Neutrophil (primary cell): ENCODE data around the gene MSANTD4.

Experiments
- H3K27ac ChIP-seq: fragments of 200-600 bp; sonication (generic); 2 replicates; pipeline ENCODE4 v1.5.1; 2016; ENCODE audit warnings: mild to moderate bottlenecking, moderate library complexity
- H3K27me3 ChIP-seq: fragments of 200-600 bp; sonication (generic); 2 replicates; pipeline ENCODE4 v1.6.0; 2016; ENCODE audit warnings: mild to moderate bottlenecking
- H3K36me3 ChIP-seq: fragments of 200-600 bp; sonication (generic); 2 replicates; pipeline ENCODE4 v1.5.1; 2017
- H3K4me1 ChIP-seq, 2 experiments: fragments of 200-600 bp in 1 of 2; sonication (generic) in 1 of 2; 1 replicate in 1 of 2; 2 replicates in 1 of 2; pipeline versions ENCODE4 v1.5.1 to v1.6.1; 2013 to 2016; ENCODE audit warnings: low read depth in 1 of 2, low read length in 1 of 2, mild to moderate bottlenecking in 1 of 2, moderate library complexity in 1 of 2; ENCODE audit not compliant: control insufficient read depth in 1 of 2, insufficient read depth in 1 of 2
- H3K4me3 ChIP-seq, 2 experiments: fragments of 200-600 bp in 1 of 2; sonication (generic) in 1 of 2; 1 replicate in 1 of 2; 2 replicates in 1 of 2; pipeline ENCODE4 v1.5.1; 2013 to 2016; ENCODE audit warnings: low read depth in 1 of 2, low read length in 1 of 2, mild to moderate bottlenecking in 1 of 2, moderate library complexity in 1 of 2
- H3K9me3 ChIP-seq: fragments of 200-600 bp; sonication (generic); 2 replicates; pipeline ENCODE4 v1.5.1; 2016
- CTCF ChIP-seq: fragments of 200-600 bp; sonication (generic); IDR thresholded peaks from 2 replicates; pipeline ENCODE4 v1.5.1; 2016; ENCODE audit warnings: antibody characterized with exemption

MSANTD4 gene

GRCh38 chr11:106032861-106033260 is 10.8 kb upstream of the MSANTD4 start:
- no peak overlapping the region for H3K4me3 ChIP-seq
- H3K9me3 ChIP-seq = no peaks in the 10 kb centered on the region
- no peak overlapping the region for H3K27ac ChIP-seq
- no peaks in the 10 kb centered on the region for H3K4me1 ChIP-seq
- no peaks in the 10 kb centered on the region for H3K36me3 ChIP-seq
- TF ChIP-seq CTCF = no peak
- peaks cover 7% of the 10 kb centered on the region for H3K27me3 ChIP-seq

- H3K27ac ChIP-seq = no peak overlapping the region
- no peak for TF ChIP-seq CTCF
- no peaks in the 10 kb centered on the region for H3K4me1 ChIP-seq
Observed at GRCh38 chr11:106031936-106032335, 9.9 kb upstream of the MSANTD4 start.

GRCh38 chr11:106031202-106031810 is 9.3 kb upstream of the MSANTD4 start:
- Histone ChIP-seq H3K36me3 (no peaks in the 10 kb centered on the region), H3K9me3 (no peaks in the 10 kb centered on the region), H3K27ac (no peak overlapping the region), H3K4me1 (no peaks in the 10 kb centered on the region), H3K4me3 (no peak overlapping the region), H3K27me3 (peaks cover 7% of the 10 kb centered on the region)
- no peak for TF ChIP-seq CTCF

More at GRCh38 chr11:106031936-106032335, 9.9 kb upstream of the MSANTD4 start:
- Histone ChIP-seq H3K36me3 (no peaks in the 10 kb centered on the region), H3K27me3 (peaks cover 7% of the 10 kb centered on the region), H3K4me3 (no peak overlapping the region), H3K9me3 (no peaks in the 10 kb centered on the region)

GRCh38 chr11:106030609-106031008 is 8.6 kb upstream of the MSANTD4 start:
- H3K27ac ChIP-seq = no peak overlapping the region
- peaks cover 7% of the 10 kb centered on the region for H3K27me3 ChIP-seq
- H3K4me3 ChIP-seq = no peak overlapping the region
- no peaks in the 10 kb centered on the region for H3K9me3 ChIP-seq
- H3K36me3 ChIP-seq = no peaks in the 10 kb centered on the region
- no peaks in the 10 kb centered on the region for H3K4me1 ChIP-seq
- no peak for TF ChIP-seq CTCF

GRCh38 chr11:106022795-106023275 is 795 bp upstream of the MSANTD4 start:
- H3K36me3 ChIP-seq = no peaks in the 10 kb centered on the region
- no peak for TF ChIP-seq CTCF
- no peaks in the 10 kb centered on the region for H3K9me3 ChIP-seq
- peaks cover 7 to 17% of the 10 kb centered on the region in 2 experiments for H3K4me1 ChIP-seq
- peak overlapping the region; percentile 64 to 92 for H3K4me3 ChIP-seq
- peak overlapping the region; percentile 78 for H3K27ac ChIP-seq
- H3K27me3 ChIP-seq = no peaks in the 10 kb centered on the region
